Activated CD4-positive, alpha-beta T cell treated with anti-CD3 and anti-CD28 coated beads, Interleukin-2, amount 10 ng/mL, durations not matched to agents 24 days and 14 days (primary cell): ENCODE data around the gene NFE2L2. TPM values are rescaled to one million over a fixed set of nuclear protein-coding genes. Genes with fewer than 3 reads are reported as not detected.
"Not testable (repeated sequence)": the region's sequence is repeated elsewhere in the genome, so short reads cannot be mapped to it uniquely, and the experiment has no call there.

Experiments used
- DNase-seq: peaks from one replicate; pipeline ENCODE4 v3.0.0; 2022
- H3K27ac Mint-ChIP-seq: one replicate; pipeline ENCODE4 v1.8.0; 2022; ENCODE audit warnings: mild to moderate bottlenecking, mixed read lengths
- H3K27me3 Mint-ChIP-seq: one replicate; pipeline ENCODE4 v1.8.0; 2022; ENCODE audit warnings: mixed read lengths
- H3K36me3 Mint-ChIP-seq: one replicate; pipeline ENCODE4 v1.8.0; 2022; ENCODE audit warnings: low read depth, mild to moderate bottlenecking, mixed read lengths
- H3K4me1 Mint-ChIP-seq: one replicate; pipeline ENCODE4 v1.8.0; 2021; ENCODE audit warnings: mixed read lengths
- H3K4me3 Mint-ChIP-seq: one replicate; pipeline ENCODE4 v1.8.0; 2022; ENCODE audit warnings: mild to moderate bottlenecking, moderate library complexity, mixed read lengths
- H3K9me3 Mint-ChIP-seq: one replicate; pipeline ENCODE4 v1.8.0; 2021; ENCODE audit warnings: mixed read lengths
- intact Hi-C: fragments of 100-400 bp; cut with micrococcal nuclease; formaldehyde crosslinking; loops from one replicate; pipeline ENCODE4 v1.15.1; 2023
- total RNA-seq: library from RNA; stranded (reverse); gene quantifications from 2 replicates; pipeline ENCODE4 v1.2.3, GENCODE V29; 2022

Gene NFE2L2
- total RNA-seq, 1 donor from 2014 or later: 63.7 TPM

GRCh38 chr2:177204417-177204816 lies 60.1 kb downstream of the NFE2L2 start:
- H3K36me3 Mint-ChIP-seq: peaks cover 4% of the 10 kb centered on the region
- intact Hi-C loops: no loop called here

GRCh38 chr2:177201919-177202346 lies 62.6 kb downstream of the NFE2L2 start:
- Mint-ChIP-seq H3K9me3 (no peaks in the 10 kb centered on the region), H3K27ac (no peak overlapping the region), H3K27me3 (no peaks in the 10 kb centered on the region), H3K36me3 (peaks cover 2% of the 10 kb centered on the region), H3K4me1 (peaks cover 4% of the 10 kb centered on the region), H3K4me3 (no peak overlapping the region)
- intact Hi-C loops: no loop called here
- DNase-seq: no peak

More at GRCh38 chr2:177204417-177204816, 60.1 kb downstream of the NFE2L2 start:
- Mint-ChIP-seq H3K27me3 (no peaks in the 10 kb centered on the region), H3K4me3 (no peak overlapping the region), H3K9me3 (no peaks in the 10 kb centered on the region), H3K4me1 (peaks cover 11% of the 10 kb centered on the region), H3K27ac (no peak overlapping the region)
- DNase-seq: no peak

GRCh38 chr2:177200419-177200818 lies 64.1 kb downstream of the NFE2L2 start:
- H3K27ac Mint-ChIP-seq, H3K4me3 Mint-ChIP-seq, intact Hi-C loops, H3K27me3 Mint-ChIP-seq, H3K9me3 Mint-ChIP-seq, H3K4me1 Mint-ChIP-seq, H3K36me3 Mint-ChIP-seq, DNase-seq: not testable (repeated sequence)

- Mint-ChIP-seq H3K27me3 (no peaks in the 10 kb centered on the region), H3K4me1 (no peaks in the 10 kb centered on the region), H3K9me3 (no peaks in the 10 kb centered on the region), H3K27ac (no peak overlapping the region), H3K4me3 (no peak overlapping the region), H3K36me3 (no peaks in the 10 kb centered on the region)
- intact Hi-C loops: no loop called here
- no peak for DNase-seq
Measured at GRCh38 chr2:177195194-177195593, 69.3 kb downstream of the NFE2L2 start.

- H3K27ac Mint-ChIP-seq: no peak overlapping the region
- no peaks in the 10 kb centered on the region for H3K36me3 Mint-ChIP-seq
- no peaks in the 10 kb centered on the region for H3K27me3 Mint-ChIP-seq
- H3K9me3 Mint-ChIP-seq: no peaks in the 10 kb centered on the region
- intact Hi-C loops: no loop called here
- H3K4me3 Mint-ChIP-seq: no peak overlapping the region
- no peaks in the 10 kb centered on the region for H3K4me1 Mint-ChIP-seq
- no peak for DNase-seq
Measured at GRCh38 chr2:177193240-177193639, 71.3 kb downstream of the NFE2L2 start.

- no peaks in the 10 kb centered on the region for H3K4me1 Mint-ChIP-seq
- intact Hi-C loops: no loop called here
Measured at GRCh38 chr2:177192788-177193187, 71.7 kb downstream of the NFE2L2 start.

GRCh38 chr2:177190941-177191340 lies 73.6 kb downstream of the NFE2L2 start:
- no peak for DNase-seq
- H3K4me1 Mint-ChIP-seq: no peaks in the 10 kb centered on the region
- H3K36me3 Mint-ChIP-seq: no peaks in the 10 kb centered on the region
- H3K27me3 Mint-ChIP-seq: no peaks in the 10 kb centered on the region
- H3K9me3 Mint-ChIP-seq: no peaks in the 10 kb centered on the region
- no peak overlapping the region for H3K27ac Mint-ChIP-seq
- intact Hi-C loops: no loop called here
- no peak overlapping the region for H3K4me3 Mint-ChIP-seq

More at GRCh38 chr2:177192788-177193187, 71.7 kb downstream of the NFE2L2 start:
- Mint-ChIP-seq H3K27me3 (no peaks in the 10 kb centered on the region), H3K4me3 (no peak overlapping the region), H3K36me3 (no peaks in the 10 kb centered on the region), H3K27ac (no peak overlapping the region), H3K9me3 (no peaks in the 10 kb centered on the region)
- DNase-seq: no peak

GRCh38 chr2:177188482-177189469 lies 75.8 kb downstream of the NFE2L2 start:
- Mint-ChIP-seq H3K4me1 (no peaks in the 10 kb centered on the region), H3K27ac (no peak overlapping the region), H3K36me3 (no peaks in the 10 kb centered on the region), H3K27me3 (peaks cover 5% of the 10 kb centered on the region), H3K9me3 (no peaks in the 10 kb centered on the region), H3K4me3 (no peak overlapping the region)
- intact Hi-C loops: no loop called here
- DNase-seq: no peak

- H3K27me3 Mint-ChIP-seq: peaks cover 14% of the 10 kb centered on the region
- intact Hi-C loops: no loop called here
- no peak for DNase-seq
- H3K4me3 Mint-ChIP-seq: no peak overlapping the region
- H3K36me3 Mint-ChIP-seq: no peaks in the 10 kb centered on the region
- no peak overlapping the region for H3K27ac Mint-ChIP-seq
- H3K9me3 Mint-ChIP-seq: no peaks in the 10 kb centered on the region
- H3K4me1 Mint-ChIP-seq: peaks cover 2% of the 10 kb centered on the region
Measured at GRCh38 chr2:177187631-177188312, 76.8 kb downstream of the NFE2L2 start.

GRCh38 chr2:177186038-177186437 lies 78.5 kb downstream of the NFE2L2 start:
- H3K36me3 Mint-ChIP-seq, intact Hi-C loops: not testable (repeated sequence)
- H3K27me3 Mint-ChIP-seq: peaks cover 23% of the 10 kb centered on the region

GRCh38 chr2:177184606-177185005 lies 79.9 kb downstream of the NFE2L2 start:
- Mint-ChIP-seq H3K4me3 (no peak overlapping the region), H3K36me3 (no peaks in the 10 kb centered on the region), H3K27me3 (peaks cover 25% of the 10 kb centered on the region), H3K27ac (no peak overlapping the region), H3K4me1 (peaks cover 2% of the 10 kb centered on the region), H3K9me3 (no peaks in the 10 kb centered on the region)
- intact Hi-C loops: no loop called here
- no peak for DNase-seq

More at GRCh38 chr2:177186038-177186437, 78.5 kb downstream of the NFE2L2 start:
- DNase-seq, H3K4me1 Mint-ChIP-seq, H3K4me3 Mint-ChIP-seq, H3K27ac Mint-ChIP-seq, H3K9me3 Mint-ChIP-seq: not testable (repeated sequence)

- no peak overlapping the region for H3K27ac Mint-ChIP-seq
Measured at GRCh38 chr2:177183860-177184259, 80.7 kb downstream of the NFE2L2 start.

More at GRCh38 chr2:177183860-177184259, 80.7 kb downstream of the NFE2L2 start:
- Mint-ChIP-seq H3K9me3 (no peaks in the 10 kb centered on the region), H3K4me3 (no peak overlapping the region), H3K36me3 (no peaks in the 10 kb centered on the region), H3K4me1 (peaks cover 2% of the 10 kb centered on the region), H3K27me3 (peaks cover 32% of the 10 kb centered on the region)
- DNase-seq: no peak
- intact Hi-C loops: no loop called here
